Upper lobe of right lung (tissue), 1 donor: ENCODE measurements around the gene BCAR3. TPM values are rescaled to one million over a fixed set of nuclear protein-coding genes. Genes with fewer than 3 reads are reported as not detected.

Source experiments
- ATAC-seq: fragments of 200-7000 bp; cut with Tn5 transposase; one replicate; pipeline ENCODE4 v1.9.1; 2020; ENCODE audit warnings: mild to moderate bottlenecking, moderate library complexity
- DNase-seq: peaks from one replicate; pipeline ENCODE4 v3.0.0-alpha.2; 2020
- H3K27ac ChIP-seq: fragments of 200-600 bp; one replicate; pipeline ENCODE4 v1.8.0; 2022
- H3K27me3 ChIP-seq: fragments of 200-600 bp; one replicate; pipeline ENCODE4 v1.8.0; 2022; ENCODE audit warnings: mild to moderate bottlenecking
- H3K36me3 ChIP-seq: fragments of 200-600 bp; one replicate; pipeline ENCODE4 v1.8.0; 2022
- H3K4me1 ChIP-seq: fragments of 200-600 bp; one replicate; pipeline ENCODE4 v1.8.0; 2022
- H3K4me3 ChIP-seq: fragments of 200-600 bp; one replicate; pipeline ENCODE4 v1.8.0; 2022; ENCODE audit warnings: mild to moderate bottlenecking
- H3K9me3 ChIP-seq: fragments of 200-600 bp; one replicate; pipeline ENCODE4 v1.8.0; 2022
- CTCF ChIP-seq: fragments of 200-600 bp; IDR thresholded peaks from one replicate; pipeline ENCODE4 v1.8.0; 2022; ENCODE audit warnings: antibody characterized with exemption
- intact Hi-C: fragments of 100-400 bp; cut with DNase I; formaldehyde crosslinking; loops from one replicate; pipeline ENCODE4 v1.11.0; 2022
- total RNA-seq: library from RNA; stranded (reverse); fragmentation: NEBNext Ultra II Directional; extraction: Animal tissue kit (Norgen Biotek cat#: 25700); gene quantifications from one replicate; pipeline ENCODE4 v1.2.1, GENCODE V29; 2021
- donor health status: DM: no; HTN: yes; CAD: no; lungs with severe emphysema.

Gene BCAR3
- total RNA-seq, 1 donor from 2014 or later, result 23.5 TPM

- Histone ChIP-seq H3K36me3 (peaks cover 2% of the 10 kb centered on the region), H3K9me3 (no peaks in the 10 kb centered on the region), H3K27ac (no peak overlapping the region), H3K4me3 (no peak overlapping the region), H3K4me1 (no peaks in the 10 kb centered on the region), H3K27me3 (no peaks in the 10 kb centered on the region)
- no peak for TF ChIP-seq CTCF
- intact Hi-C loops, result no loop called here
- ATAC-seq, result no peak
- no peak for DNase-seq
Observed at GRCh38 chr1:93525431-93525830, 156.2 kb downstream of the BCAR3 start.

GRCh38 chr1:93522721-93523120 lies 158.9 kb downstream of the BCAR3 start:
- no peak overlapping the region for H3K4me3 ChIP-seq
- H3K36me3 ChIP-seq, result no peaks in the 10 kb centered on the region
- ATAC-seq (no peak), DNase-seq (no peak)
- intact Hi-C loops, result no loop called here
- no peaks in the 10 kb centered on the region for H3K27me3 ChIP-seq
- no peak overlapping the region for H3K27ac ChIP-seq
- H3K4me1 ChIP-seq, result no peaks in the 10 kb centered on the region
- TF ChIP-seq CTCF, result no peak
- H3K9me3 ChIP-seq, result no peaks in the 10 kb centered on the region

DNA sequence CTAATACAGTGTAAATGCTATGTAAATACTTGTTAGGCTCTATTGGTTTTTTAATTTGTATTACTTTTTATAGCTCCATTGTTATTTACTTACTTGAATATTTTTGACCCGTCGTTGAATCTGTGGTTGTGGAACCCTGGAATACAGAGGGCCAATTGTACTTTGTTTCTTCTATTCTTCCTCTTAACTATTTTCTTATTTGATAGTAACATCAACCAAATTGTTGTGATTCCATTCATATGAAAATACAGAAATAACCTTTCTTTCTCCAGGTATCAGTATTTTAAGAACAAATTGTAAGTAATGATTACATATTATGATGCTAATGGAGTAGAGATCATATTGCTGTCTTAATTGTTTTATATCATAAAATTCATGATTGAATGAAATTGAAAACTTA lies 160.0 kb downstream of the BCAR3 start:
- no peaks in the 10 kb centered on the region for H3K36me3 ChIP-seq
- no peaks in the 10 kb centered on the region for H3K9me3 ChIP-seq
- intact Hi-C loops, result no loop called here
- no peak for TF ChIP-seq CTCF
- H3K27ac ChIP-seq, result no peak overlapping the region
- no peak overlapping the region for H3K4me3 ChIP-seq
- no peaks in the 10 kb centered on the region for H3K4me1 ChIP-seq
- DNase-seq, result no peak
- ATAC-seq, result no peak
- no peaks in the 10 kb centered on the region for H3K27me3 ChIP-seq

GRCh38 chr1:93519199-93519829 lies 162.3 kb downstream of the BCAR3 start:
- intact Hi-C loops, result no loop called here
- Histone ChIP-seq H3K4me1 (no peaks in the 10 kb centered on the region), H3K36me3 (no peaks in the 10 kb centered on the region), H3K4me3 (no peak overlapping the region), H3K27ac (no peak overlapping the region), H3K27me3 (no peaks in the 10 kb centered on the region), H3K9me3 (no peaks in the 10 kb centered on the region)
- ATAC-seq, result no peak
- DNase-seq, result no peak
- TF ChIP-seq CTCF, result no peak

- no peak overlapping the region for H3K27ac ChIP-seq
- DNase-seq (no peak), ATAC-seq (no peak)
- TF ChIP-seq CTCF, result no peak
- H3K4me3 ChIP-seq, result no peak overlapping the region
- no peaks in the 10 kb centered on the region for H3K9me3 ChIP-seq
- no peaks in the 10 kb centered on the region for H3K4me1 ChIP-seq
- no peaks in the 10 kb centered on the region for H3K36me3 ChIP-seq
- intact Hi-C loops, result no loop called here
- H3K27me3 ChIP-seq, result no peaks in the 10 kb centered on the region
Observed at GRCh38 chr1:93518516-93518915, 163.1 kb downstream of the BCAR3 start.

- no peaks in the 10 kb centered on the region for H3K4me1 ChIP-seq
- intact Hi-C loops, result no loop called here
- H3K27ac ChIP-seq, result no peak overlapping the region
Observed at GRCh38 chr1:93516164-93516563, 165.5 kb downstream of the BCAR3 start.

More at GRCh38 chr1:93516164-93516563, 165.5 kb downstream of the BCAR3 start:
- no peak for TF ChIP-seq CTCF
- DNase-seq (no peak), ATAC-seq (no peak)
- Histone ChIP-seq H3K4me3 (no peak overlapping the region), H3K9me3 (no peaks in the 10 kb centered on the region), H3K36me3 (no peaks in the 10 kb centered on the region), H3K27me3 (no peaks in the 10 kb centered on the region)
